HL-60 (cell line): ENCODE data around the gene LRRC43.

Source experiments
- DNase-seq, 2 experiments: peaks; one replicate each; pipeline ENCODE4 v3.0.0-alpha.2; 2010 to 2020; ENCODE audit warnings: low read depth in 1 of 2, low spot score in 1 of 2
- H3K27ac ChIP-seq: fragments of 250-450 bp; sonication (Bioruptor Pico); replicated peaks from 2 replicates; pipeline ENCODE4 v1.5.1; 2020; ENCODE audit warnings: mild to moderate bottlenecking, moderate library complexity
- H3K27me3 ChIP-seq: fragments of 250-450 bp; sonication (Bioruptor Pico); 2 replicates; pipeline ENCODE4 v1.5.1; 2021; ENCODE audit warnings: mild to moderate bottlenecking, moderate library complexity; ENCODE audit not compliant: insufficient read depth, poor library complexity, severe bottlenecking
- H3K4me3 ChIP-seq: replicated peaks from 2 replicates; pipeline ENCODE4 v1.5.1; 2011; ENCODE audit warnings: mild to moderate bottlenecking, control low read depth, low read length; ENCODE audit not compliant: insufficient read depth
- CTCF ChIP-seq: IDR thresholded peaks from one replicate; pipeline ENCODE4 v1.5.1; 2011; ENCODE audit warnings: low read length, control low read depth, inconsistent platforms; ENCODE audit not compliant: insufficient read depth
- GABPA ChIP-seq: IDR thresholded peaks from 2 replicates; pipeline ENCODE4 v1.6.1; 2012; ENCODE audit warnings: low read depth
- POLR2AphosphoS5 ChIP-seq: IDR thresholded peaks from 2 replicates; pipeline ENCODE4 v1.6.1; 2012; ENCODE audit warnings: low read depth
- SPI1 ChIP-seq: IDR thresholded peaks from 2 replicates; pipeline ENCODE4 v1.6.1; 2012; ENCODE audit warnings: low read depth, mild to moderate bottlenecking, borderline replicate concordance
- long read RNA-seq: library from polyadenylated mRNA; unstranded; transcript quantifications from one replicate; pipeline ENCODE4 v2.0.0, GENCODE V29; 2020
- TF ChIP-seq, protein P1 (sequence below): IDR thresholded peaks from 2 replicates; pipeline ENCODE4 v1.6.1; 2012; ENCODE audit warnings: low read depth; ENCODE audit not compliant: insufficient replicate concordance

Gene LRRC43, protein sequence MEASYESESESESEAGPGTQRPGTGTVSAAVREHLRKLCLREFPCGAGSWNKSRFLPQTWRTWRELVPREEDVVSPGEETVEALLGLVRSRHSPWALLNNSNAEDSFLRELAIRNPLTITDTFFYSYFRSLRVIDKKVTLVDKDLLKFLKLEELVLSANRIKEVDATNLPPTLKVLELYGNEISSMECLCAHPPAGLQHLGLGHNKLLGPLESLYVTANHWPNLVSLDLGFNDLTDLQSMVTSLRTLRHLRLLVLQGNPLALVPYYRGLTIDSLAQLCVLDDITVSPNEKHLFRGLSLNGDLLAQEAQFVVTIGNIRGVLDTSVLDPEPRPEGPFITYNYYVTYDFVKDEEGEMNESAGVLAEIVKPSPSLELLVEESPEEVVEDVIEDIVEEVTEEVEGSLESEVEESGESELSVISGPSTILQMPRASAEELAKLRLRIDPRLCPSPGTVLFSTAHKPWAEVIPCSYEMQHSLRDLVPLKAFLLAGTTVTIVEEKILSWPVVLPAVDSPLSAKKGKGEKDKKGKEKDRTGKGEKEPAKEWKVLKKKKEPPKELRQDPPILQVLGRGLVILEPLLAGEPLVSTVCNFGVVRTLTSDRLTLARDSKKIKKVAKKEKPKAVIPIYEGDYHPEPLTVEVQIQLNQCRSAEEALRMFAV
- long read RNA-seq = 0 reads

DNA sequence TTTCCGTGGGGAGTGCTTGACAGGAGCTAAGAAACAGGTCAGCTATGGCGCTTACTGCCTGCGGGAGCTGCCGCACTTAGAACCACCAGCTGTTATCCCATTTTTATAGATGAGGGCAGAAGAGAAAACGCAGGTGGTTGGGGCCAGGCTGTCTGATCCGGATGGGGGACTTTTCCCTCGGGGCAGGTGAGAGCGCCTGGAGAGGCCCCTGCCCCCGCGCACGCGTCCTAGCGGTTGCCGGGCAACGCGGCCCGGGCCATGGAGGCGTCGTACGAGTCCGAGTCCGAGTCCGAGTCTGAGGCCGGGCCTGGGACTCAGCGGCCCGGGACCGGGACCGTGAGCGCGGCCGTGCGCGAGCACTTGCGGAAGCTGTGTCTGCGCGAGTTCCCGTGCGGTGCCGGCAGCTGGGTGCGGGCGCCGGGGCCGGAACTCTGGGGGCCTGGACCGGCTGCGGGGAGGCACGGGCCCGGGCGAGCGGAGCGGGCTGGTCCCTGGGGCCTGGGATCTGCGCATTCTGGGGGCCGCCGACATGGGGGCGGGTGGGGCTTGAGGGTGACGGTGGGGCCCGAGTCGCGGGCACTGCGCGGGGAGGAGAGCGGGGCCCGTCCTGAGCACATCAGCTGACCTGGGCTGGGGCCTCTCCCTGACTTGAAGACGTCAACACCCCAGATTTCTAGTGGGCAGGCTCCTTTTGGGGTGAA is at the start of gene LRRC43:
TSS of gene LRRC43 (plus strand) at position 237 of the 701 bp plus-strand sequence. CDS start at position 259, 22 bp downstream.
- Histone ChIP-seq H3K4me3 (peak within 1 kb of the TSS; percentile 66), H3K27me3 (no peaks in the 10 kb centered on the region), H3K27ac (no peak within 1 kb of the TSS)
- DNase-seq = peak; percentile 32 to 50
- no peak for TF ChIP-seq SPI1
- no peak for TF ChIP-seq GABPA
- no peak for TF ChIP-seq POLR2AphosphoS5
- TF ChIP-seq, protein P1, sequence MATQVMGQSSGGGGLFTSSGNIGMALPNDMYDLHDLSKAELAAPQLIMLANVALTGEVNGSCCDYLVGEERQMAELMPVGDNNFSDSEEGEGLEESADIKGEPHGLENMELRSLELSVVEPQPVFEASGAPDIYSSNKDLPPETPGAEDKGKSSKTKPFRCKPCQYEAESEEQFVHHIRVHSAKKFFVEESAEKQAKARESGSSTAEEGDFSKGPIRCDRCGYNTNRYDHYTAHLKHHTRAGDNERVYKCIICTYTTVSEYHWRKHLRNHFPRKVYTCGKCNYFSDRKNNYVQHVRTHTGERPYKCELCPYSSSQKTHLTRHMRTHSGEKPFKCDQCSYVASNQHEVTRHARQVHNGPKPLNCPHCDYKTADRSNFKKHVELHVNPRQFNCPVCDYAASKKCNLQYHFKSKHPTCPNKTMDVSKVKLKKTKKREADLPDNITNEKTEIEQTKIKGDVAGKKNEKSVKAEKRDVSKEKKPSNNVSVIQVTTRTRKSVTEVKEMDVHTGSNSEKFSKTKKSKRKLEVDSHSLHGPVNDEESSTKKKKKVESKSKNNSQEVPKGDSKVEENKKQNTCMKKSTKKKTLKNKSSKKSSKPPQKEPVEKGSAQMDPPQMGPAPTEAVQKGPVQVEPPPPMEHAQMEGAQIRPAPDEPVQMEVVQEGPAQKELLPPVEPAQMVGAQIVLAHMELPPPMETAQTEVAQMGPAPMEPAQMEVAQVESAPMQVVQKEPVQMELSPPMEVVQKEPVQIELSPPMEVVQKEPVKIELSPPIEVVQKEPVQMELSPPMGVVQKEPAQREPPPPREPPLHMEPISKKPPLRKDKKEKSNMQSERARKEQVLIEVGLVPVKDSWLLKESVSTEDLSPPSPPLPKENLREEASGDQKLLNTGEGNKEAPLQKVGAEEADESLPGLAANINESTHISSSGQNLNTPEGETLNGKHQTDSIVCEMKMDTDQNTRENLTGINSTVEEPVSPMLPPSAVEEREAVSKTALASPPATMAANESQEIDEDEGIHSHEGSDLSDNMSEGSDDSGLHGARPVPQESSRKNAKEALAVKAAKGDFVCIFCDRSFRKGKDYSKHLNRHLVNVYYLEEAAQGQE = no peak
- no peak for TF ChIP-seq CTCF

DNA sequence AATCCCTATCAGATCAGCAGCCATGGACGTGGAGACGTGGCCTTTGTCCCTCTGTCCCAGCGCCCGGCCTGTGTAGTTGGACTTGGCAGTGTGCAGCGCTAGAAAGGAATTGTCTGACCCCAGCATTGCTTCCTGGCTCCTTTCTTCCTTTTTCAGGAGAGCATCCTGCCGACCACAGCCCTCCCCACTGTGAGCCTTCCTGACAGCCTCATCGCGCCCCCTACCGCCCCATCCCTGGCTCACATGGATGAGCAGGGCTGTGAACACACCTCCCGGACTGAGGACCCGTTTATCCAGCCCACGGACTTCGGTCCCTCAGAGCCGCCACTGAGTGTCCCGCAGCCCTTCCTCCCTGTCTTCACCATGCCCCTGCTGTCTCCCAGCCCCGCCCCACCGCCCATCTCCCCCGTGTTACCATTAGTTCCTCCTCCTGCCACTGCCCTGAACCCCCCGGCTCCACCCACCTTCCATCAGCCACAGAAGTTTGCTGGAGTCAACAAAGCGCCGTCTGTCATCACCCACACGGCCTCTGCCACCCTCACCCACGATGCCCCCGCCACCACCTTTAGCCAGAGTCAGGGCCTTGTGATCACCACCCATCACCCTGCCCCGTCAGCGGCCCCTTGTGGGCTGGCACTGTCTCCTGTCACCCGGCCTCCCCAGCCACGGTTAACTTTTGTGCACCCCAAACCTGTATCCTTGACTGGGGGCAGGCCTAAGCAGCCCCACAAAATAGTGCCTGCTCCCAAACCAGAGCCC is 49.6 kb upstream of the LRRC43 start:
- Histone ChIP-seq H3K27ac (no peak overlapping the region), H3K4me3 (no peak overlapping the region), H3K27me3 (no peaks in the 10 kb centered on the region)
- no peak for DNase-seq
- TF ChIP-seq SPI1 (no peak), GABPA (no peak), POLR2AphosphoS5 (no peak), CTCF (no peak)
- TF ChIP-seq, protein P1 = no peak

DNA sequence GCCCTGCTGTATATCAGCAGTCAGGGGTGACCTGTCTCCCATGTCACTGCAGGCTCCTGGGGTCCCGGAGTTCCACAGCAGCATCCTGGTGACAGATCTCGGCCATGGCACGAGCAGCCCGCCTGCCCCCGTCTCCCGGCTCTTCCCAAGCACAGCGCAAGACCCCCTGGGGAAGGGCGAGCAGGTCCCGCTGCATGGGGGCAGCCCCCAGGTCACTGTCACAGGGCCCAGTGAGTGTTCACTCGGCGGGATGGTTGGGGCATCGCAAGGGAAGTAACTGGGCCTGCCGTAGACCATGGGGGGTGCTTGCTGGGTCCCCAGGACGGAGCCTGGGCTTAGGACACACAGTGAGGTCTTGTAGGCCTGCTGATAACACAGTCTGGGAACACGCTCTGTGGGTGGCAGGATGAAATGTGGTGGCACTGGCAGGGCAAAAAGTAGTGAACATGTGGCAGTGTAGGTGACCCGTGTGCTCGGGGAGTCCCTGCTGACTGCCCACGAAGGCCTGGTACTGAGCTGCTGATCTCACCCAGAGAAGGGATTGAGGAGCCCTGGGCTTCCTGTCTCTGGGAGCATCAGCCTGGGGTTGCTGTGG is 47.4 kb upstream of the LRRC43 start:
- TF ChIP-seq, protein P1 = no peak
- TF ChIP-seq SPI1 = no peak
- TF ChIP-seq POLR2AphosphoS5 = no peak
- TF ChIP-seq CTCF = no peak
- TF ChIP-seq GABPA = no peak
- no peak for DNase-seq
- Histone ChIP-seq H3K27ac (no peak overlapping the region), H3K27me3 (no peaks in the 10 kb centered on the region), H3K4me3 (no peak overlapping the region)
